Activated T-helper 1 cell treated with anti-CD3 and anti-CD28 coated beads, Interleukin-12 subunit alpha, Interleukin-12 subunit beta, Interleukin-2, Interleukin-4 antibody, amounts not matched to agents 30 ng/mL and 10 ng/mL and 1 ng/mL, durations not matched to agents 14 hours and 24 hours and 36 hours (primary cell): ENCODE data around the gene MT1H. TPM values are rescaled to one million over a fixed set of nuclear protein-coding genes. Genes with fewer than 3 reads are reported as not detected.

Experiments
- DNase-seq: peaks from one replicate; pipeline ENCODE4 v3.0.0; 2021; ENCODE audit warnings: low spot score
- H3K27ac Mint-ChIP-seq: one replicate; pipeline ENCODE4 v1.8.0; 2021; ENCODE audit warnings: mild to moderate bottlenecking, mixed read lengths
- H3K27me3 Mint-ChIP-seq: one replicate; pipeline ENCODE4 v1.8.0; 2022; ENCODE audit warnings: mild to moderate bottlenecking, moderate library complexity, mixed read lengths; ENCODE audit not compliant: insufficient read depth
- H3K36me3 Mint-ChIP-seq: one replicate; pipeline ENCODE4 v1.8.0; 2021; ENCODE audit warnings: low read depth, mixed read lengths
- H3K4me1 Mint-ChIP-seq: one replicate; pipeline ENCODE4 v1.8.0; 2021; ENCODE audit warnings: low read depth, mixed read lengths
- H3K4me3 Mint-ChIP-seq: one replicate; pipeline ENCODE4 v1.8.0; 2021; ENCODE audit warnings: mild to moderate bottlenecking, moderate library complexity, mixed read lengths
- H3K9me3 Mint-ChIP-seq: one replicate; pipeline ENCODE4 v1.8.0; 2021; ENCODE audit warnings: mixed read lengths
- intact Hi-C: fragments of 100-400 bp; cut with micrococcal nuclease; formaldehyde crosslinking; loops from one replicate; pipeline ENCODE4 v1.15.1; 2024
- total RNA-seq: library from RNA; stranded (reverse); gene quantifications from 2 replicates; pipeline ENCODE4 v1.2.3, GENCODE V29; 2022

Gene MT1H
- total RNA-seq, 1 donor from 2014 or later = 1.4 TPM

GRCh38 chr16:56643080-56643778 is 26.4 kb upstream of the MT1H start:
- intact Hi-C loops = loop anchor here (1.0 to 2.0 kb wide), 7 partner anchors 14 to 66 kb away; partner anchors contain the start of genes MT1E, MT1F, MT1X and MT2A
- Mint-ChIP-seq H3K27ac (no peak overlapping the region), H3K4me1 (peaks cover 25% of the 10 kb centered on the region), H3K9me3 (no peaks in the 10 kb centered on the region), H3K27me3 (peaks cover 52% of the 10 kb centered on the region), H3K4me3 (peak overlapping the region; percentile 70), H3K36me3 (no peaks in the 10 kb centered on the region)
- peak; percentile 75 for DNase-seq

DNA sequence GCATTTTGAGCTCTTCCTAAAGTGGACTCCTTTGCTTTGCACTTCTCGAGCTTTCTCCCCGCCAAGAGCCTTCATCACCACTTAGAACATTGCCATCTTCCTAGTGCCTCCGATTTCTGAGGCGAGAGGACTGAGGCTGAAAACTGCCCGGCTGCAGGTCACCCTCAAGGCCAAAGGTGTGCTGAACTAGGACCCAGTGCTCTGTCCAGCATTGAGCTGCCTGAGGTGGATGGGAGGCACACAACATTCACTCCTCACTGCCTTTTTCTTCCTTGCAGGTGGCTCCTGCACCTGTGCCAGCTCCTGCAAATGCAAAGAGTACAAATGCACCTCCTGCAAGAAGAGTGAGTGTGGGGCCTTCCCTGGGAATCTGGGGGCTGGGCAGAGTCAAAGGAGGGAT is 25.8 kb upstream of the MT1H start:
- H3K27me3 Mint-ChIP-seq = peaks cover 54% of the 10 kb centered on the region
- intact Hi-C loops = loop anchor here (1.0 to 2.0 kb wide), 7 partner anchors 13 to 67 kb away; partner anchors contain the start of genes MT1E, MT1F, MT1X and MT2A
- no peaks in the 10 kb centered on the region for H3K36me3 Mint-ChIP-seq
- peaks cover 25% of the 10 kb centered on the region for H3K4me1 Mint-ChIP-seq
- peak overlapping the region; percentile 70 for H3K4me3 Mint-ChIP-seq
- no peak overlapping the region for H3K27ac Mint-ChIP-seq
- no peaks in the 10 kb centered on the region for H3K9me3 Mint-ChIP-seq
- no peak for DNase-seq

DNA sequence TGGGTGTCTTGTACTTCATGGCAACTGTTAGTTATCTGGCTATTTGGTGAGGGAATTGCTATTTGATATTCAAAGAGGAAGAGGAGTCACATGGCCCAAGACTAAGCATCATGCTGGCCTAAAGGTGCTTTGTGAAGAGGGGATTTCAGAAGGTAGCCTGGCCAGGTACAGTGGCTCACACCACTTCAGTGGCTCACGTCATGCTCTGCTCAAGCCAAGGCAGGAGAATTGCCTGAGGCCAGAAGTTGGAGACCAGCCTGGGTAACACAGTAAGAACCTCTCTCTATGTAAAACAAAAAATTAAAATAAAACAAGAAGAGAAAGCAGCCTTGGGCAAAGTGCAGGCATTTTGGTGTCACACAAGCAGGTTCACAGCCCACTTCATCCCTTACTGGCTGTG is 24.3 kb upstream of the MT1H start:
- Mint-ChIP-seq H3K27ac (no peak overlapping the region), H3K4me3 (no peak overlapping the region), H3K36me3 (no peaks in the 10 kb centered on the region), H3K4me1 (peaks cover 25% of the 10 kb centered on the region), H3K9me3 (no peaks in the 10 kb centered on the region), H3K27me3 (peaks cover 43% of the 10 kb centered on the region)
- intact Hi-C loops = no loop called here
- DNase-seq = no peak

- no peak for DNase-seq
- Mint-ChIP-seq H3K4me1 (peaks cover 25% of the 10 kb centered on the region), H3K4me3 (no peak overlapping the region), H3K9me3 (no peaks in the 10 kb centered on the region), H3K27me3 (peaks cover 38% of the 10 kb centered on the region), H3K27ac (no peak overlapping the region), H3K36me3 (no peaks in the 10 kb centered on the region)
- intact Hi-C loops = no loop called here
These were observed 23.8 kb upstream of the MT1H start for GRCh38 chr16:56645838-56646237.

GRCh38 chr16:56647641-56648431 is 21.8 kb upstream of the MT1H start:
- Mint-ChIP-seq H3K4me1 (peaks cover 15% of the 10 kb centered on the region), H3K27ac (no peak overlapping the region), H3K27me3 (peaks cover 44% of the 10 kb centered on the region), H3K4me3 (no peak overlapping the region), H3K9me3 (no peaks in the 10 kb centered on the region), H3K36me3 (peaks cover 1% of the 10 kb centered on the region)
- DNase-seq = no peak
- intact Hi-C loops = no loop called here

GRCh38 chr16:56649271-56649670 is 20.3 kb upstream of the MT1H start:
- Mint-ChIP-seq H3K4me1 (peaks cover 2% of the 10 kb centered on the region), H3K9me3 (no peaks in the 10 kb centered on the region), H3K27me3 (peaks cover 42% of the 10 kb centered on the region), H3K4me3 (no peak overlapping the region), H3K27ac (no peak overlapping the region), H3K36me3 (peaks cover 1% of the 10 kb centered on the region)
- intact Hi-C loops = no loop called here
- DNase-seq = no peak

DNA sequence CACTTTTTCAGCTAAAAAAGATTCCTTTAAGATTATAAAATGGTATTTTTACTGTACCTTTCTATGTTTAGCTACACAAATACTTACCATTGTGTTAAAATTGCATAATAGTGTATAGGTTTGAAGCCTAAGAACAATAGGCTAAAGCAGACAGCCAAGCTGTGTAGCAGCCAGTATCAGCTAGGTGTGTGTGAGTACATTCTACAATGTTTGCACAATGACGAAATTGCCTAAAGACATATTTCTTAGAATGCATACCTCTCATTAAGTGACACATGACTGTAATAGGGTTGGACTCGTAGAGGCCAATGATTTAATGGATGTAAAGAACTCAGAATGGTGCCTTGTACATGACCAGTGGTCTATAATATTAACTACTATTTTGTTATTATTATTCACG is 19.8 kb upstream of the MT1H start:
- H3K9me3 Mint-ChIP-seq = no peaks in the 10 kb centered on the region
- peaks cover 1% of the 10 kb centered on the region for H3K36me3 Mint-ChIP-seq
- H3K27me3 Mint-ChIP-seq = peaks cover 43% of the 10 kb centered on the region
- H3K27ac Mint-ChIP-seq = no peak overlapping the region
- H3K4me3 Mint-ChIP-seq = no peak overlapping the region
- intact Hi-C loops = no loop called here
- no peak for DNase-seq
- H3K4me1 Mint-ChIP-seq = peaks cover under 1% of the 10 kb centered on the region

- Mint-ChIP-seq H3K4me3 (no peak within 1 kb of the TSS), H3K36me3 (peaks cover 1% of the 10 kb centered on the region), H3K9me3 (no peaks in the 10 kb centered on the region), H3K27me3 (peaks cover 39% of the 10 kb centered on the region), H3K27ac (no peak within 1 kb of the TSS), H3K4me1 (peaks cover 4% of the 10 kb centered on the region)
- no peak for DNase-seq
- intact Hi-C loops = no loop called here
These were observed 18.0 kb upstream of the MT1H start, which contains the start of gene MT1B for GRCh38 chr16:56651586-56651985. Gene MT1B, plus strand, starts transcription at chr16:56651886. Its CDS starts 68 bp downstream, at chr16:56651954.

- Mint-ChIP-seq H3K4me1 (peaks cover 8% of the 10 kb centered on the region), H3K4me3 (no peak overlapping the region), H3K9me3 (no peaks in the 10 kb centered on the region), H3K27ac (no peak overlapping the region), H3K27me3 (peaks cover 31% of the 10 kb centered on the region), H3K36me3 (peaks cover 1% of the 10 kb centered on the region)
- intact Hi-C loops = no loop called here
- DNase-seq = no peak
These were observed 17.0 kb upstream of the MT1H start for GRCh38 chr16:56652600-56652999.

DNA sequence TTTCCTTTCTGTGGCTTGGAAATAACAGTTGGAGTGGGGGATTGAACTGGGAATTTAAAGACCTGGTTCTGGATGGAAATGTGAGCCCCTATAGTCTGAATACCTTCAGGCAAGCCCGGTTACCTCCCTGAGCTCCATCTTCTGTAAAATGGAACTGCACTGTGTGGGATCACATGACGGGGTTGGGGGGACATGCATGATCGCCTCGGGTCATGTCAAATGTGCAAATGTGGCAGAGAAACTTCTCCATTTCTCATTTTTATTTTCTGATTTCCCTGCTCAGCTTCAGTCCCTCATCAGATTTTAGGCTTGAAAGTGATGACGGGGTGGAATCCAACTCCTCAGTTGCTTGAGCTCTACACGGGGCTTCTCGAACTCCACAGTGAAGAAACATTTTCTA is 16.4 kb upstream of the MT1H start:
- intact Hi-C loops = no loop called here
- Mint-ChIP-seq H3K4me3 (no peak overlapping the region), H3K27ac (no peak overlapping the region), H3K36me3 (peaks cover 1% of the 10 kb centered on the region), H3K27me3 (peaks cover 31% of the 10 kb centered on the region), H3K9me3 (no peaks in the 10 kb centered on the region), H3K4me1 (peaks cover 14% of the 10 kb centered on the region)
- no peak for DNase-seq

DNA sequence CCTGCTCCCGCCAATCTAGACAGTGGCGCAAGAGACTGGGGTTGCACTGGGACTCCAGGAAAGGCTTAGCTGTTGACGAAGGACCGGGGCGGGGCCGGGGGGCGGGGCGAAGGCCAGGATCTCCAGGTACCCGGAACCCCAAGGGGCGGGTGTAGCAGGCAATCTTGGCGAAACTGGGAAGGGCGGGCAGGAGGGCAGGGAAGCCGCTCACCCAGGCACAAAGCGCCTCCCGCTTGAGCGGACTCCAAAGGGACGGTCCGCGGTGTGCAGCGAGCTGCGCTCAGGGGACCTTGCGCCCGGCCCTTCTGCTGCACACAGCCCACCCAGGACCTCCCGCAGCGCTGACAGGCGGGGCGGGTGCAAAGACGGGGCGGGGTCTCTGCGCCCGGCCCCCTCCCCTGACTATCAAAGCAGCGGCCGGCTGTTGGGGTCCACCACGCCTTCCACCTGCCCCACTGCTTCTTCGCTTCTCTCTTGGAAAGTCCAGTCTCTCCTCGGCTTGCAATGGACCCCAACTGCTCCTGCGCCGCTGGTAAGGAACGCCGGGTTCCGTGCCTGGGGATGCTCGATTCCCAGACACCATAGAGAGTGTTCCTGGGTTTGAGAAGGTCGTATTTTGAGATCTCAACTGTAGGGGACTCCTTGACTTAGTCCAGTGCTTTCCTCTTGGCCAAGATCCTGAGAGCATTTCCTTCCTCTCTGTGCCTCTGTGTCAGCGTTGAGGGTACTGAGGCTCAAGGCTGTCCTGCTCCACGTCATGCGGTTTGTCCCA is 11.9 kb upstream of the MT1H start, which contains the start of gene MT1F:
MT1F (plus strand) TSS at position 405 of the 772 bp plus-strand sequence; CDS start at position 505, 100 bp downstream.
- Mint-ChIP-seq H3K9me3 (no peaks in the 10 kb centered on the region), H3K36me3 (peaks cover 3% of the 10 kb centered on the region), H3K4me1 (peaks cover 26% of the 10 kb centered on the region), H3K4me3 (peak within 1 kb of the TSS; percentile 98), H3K27ac (peak within 1 kb of the TSS; percentile 82), H3K27me3 (peaks cover 21% of the 10 kb centered on the region)
- DNase-seq = peak; percentile 38
- intact Hi-C loops = loop anchor here (1.0 kb wide), 4 partner anchors 14 to 49 kb away; partner anchors contain the start of genes MT1E, MT1X and MT2A

GRCh38 chr16:56658327-56658875 is 11.2 kb upstream of the MT1H start:
- H3K9me3 Mint-ChIP-seq = no peaks in the 10 kb centered on the region
- peaks cover 19% of the 10 kb centered on the region for H3K27me3 Mint-ChIP-seq
- no peak for DNase-seq
- H3K4me1 Mint-ChIP-seq = peaks cover 30% of the 10 kb centered on the region
- H3K27ac Mint-ChIP-seq = peak overlapping the region; percentile 82
- intact Hi-C loops = no loop called here
- H3K4me3 Mint-ChIP-seq = peak overlapping the region; percentile 98
- H3K36me3 Mint-ChIP-seq = peaks cover 5% of the 10 kb centered on the region
